ACHN (cell line): ENCODE results near the gene TRA2B.

Experiments
- DNase-seq: peaks from one replicate; pipeline ENCODE4 v3.0.0-alpha.2; 2015
- in situ Hi-C: cut with HindIII; loops from 2 replicates; pipeline ENCODE4 v1.10.0; 2017; ENCODE audit warnings: low sequenced_read_pairs, low pct_ligation_motif_present, low pct_unique_long_range_greater_than_20kb

Gene TRA2B

DNA sequence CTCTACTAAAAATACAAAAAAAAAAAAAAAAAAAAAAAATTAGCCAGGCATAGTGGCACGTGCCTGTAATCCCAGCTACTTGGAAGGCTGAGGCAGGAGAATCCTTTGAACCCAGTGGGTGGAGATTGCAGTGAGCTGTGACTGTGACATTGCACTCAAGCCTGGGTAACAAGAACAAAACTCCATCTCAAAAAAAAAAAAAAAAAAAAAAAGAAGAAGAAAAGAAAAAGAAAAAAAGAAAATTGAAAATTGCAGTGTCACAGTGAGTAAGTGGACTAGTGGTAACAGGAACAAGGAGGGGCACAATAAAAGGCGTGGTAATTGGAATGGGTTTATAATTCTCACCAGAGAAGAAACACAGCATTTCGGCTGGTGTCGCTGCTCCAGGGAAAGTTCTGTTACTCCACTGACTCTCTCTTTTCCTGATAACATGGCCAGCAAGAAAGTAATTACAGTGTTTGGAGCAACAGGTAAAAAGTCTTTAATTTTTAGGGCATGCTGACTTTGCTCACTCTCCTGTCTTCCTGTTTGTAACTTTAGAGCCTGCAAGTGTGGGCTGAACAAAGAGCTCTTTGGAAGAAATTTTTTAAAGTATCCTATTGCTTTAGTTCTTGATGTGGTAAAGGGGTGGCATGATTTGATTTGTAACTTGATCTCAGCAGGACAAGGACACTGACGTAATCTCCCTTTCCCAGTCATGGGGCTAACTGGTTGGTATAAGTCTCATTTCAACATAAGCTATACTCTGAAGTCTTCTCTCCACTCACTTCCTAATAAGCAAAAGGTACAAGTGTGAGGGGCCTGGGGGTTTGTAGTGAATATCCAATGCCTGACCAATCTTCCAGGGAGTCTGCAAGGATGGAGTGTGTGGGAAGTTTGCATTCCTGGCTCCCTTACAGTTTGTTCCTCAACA lies 22.1 kb upstream of the TRA2B start:
- in situ Hi-C loops, result no loop called here
- DNase-seq, result no peak

DNA sequence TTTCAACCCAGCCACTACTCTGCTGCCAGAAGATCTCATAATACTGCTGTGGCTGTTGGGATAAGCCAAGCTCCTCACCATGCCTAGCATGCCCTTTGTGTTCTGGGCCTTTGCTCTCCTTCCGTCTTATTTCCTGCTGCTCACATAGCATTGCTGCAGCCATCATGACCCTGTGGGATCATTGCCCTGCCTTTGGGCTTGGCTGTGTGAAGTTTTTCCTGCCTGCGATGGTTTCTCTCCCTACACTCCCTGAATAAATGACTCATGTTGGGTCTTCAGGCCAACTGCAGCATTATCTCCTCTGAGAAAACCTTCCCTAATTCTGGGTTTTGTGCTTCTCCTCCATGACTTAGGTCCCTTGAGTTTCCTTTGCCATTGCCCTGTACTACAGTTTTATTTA lies 20.8 kb upstream of the TRA2B start:
- in situ Hi-C loops, result no loop called here
- no peak for DNase-seq

GRCh38 chr3:185956244-185956643 lies 18.4 kb upstream of the TRA2B start:
- DNase-seq, result no peak
- in situ Hi-C loops, result no loop called here

DNA sequence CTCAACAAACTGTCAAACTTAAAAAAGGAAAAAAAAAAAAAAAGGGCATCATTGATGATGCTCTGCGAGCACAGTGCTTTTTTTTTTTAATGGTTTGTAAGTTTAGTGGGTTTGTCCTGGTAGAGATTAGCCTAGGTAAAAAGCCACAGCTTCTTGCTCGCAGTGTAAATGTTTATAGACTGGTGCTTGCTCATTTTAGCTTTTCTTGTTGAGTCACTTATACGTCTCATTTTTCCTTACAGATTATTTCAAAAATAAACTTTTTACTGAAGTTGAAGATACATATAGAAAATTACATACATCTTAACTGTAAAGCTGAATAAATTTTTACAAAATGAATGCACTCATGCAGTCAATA lies 16.5 kb upstream of the TRA2B start:
- DNase-seq, result no peak
- in situ Hi-C loops, result no loop called here

DNA sequence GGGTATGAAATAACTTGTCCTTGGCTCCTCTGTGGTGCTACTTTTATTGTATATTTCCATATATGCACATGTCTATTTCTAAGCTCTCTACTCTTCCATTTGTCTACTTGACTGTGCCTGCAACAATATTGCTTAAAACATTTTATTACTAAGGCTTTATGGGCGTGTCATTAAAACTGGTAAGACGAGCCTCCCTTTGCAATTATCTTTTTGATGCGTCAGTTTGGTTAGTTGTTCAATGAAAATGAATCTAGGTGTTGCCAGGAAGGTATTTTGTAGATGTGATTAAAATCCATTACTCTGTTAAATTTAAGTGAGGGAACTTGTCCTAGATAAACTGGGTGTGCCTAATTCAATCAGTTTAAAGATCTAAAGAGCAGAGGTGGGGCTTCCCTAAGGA lies 12.9 kb upstream of the TRA2B start:
- no peak for DNase-seq
- in situ Hi-C loops, result no loop called here

DNA sequence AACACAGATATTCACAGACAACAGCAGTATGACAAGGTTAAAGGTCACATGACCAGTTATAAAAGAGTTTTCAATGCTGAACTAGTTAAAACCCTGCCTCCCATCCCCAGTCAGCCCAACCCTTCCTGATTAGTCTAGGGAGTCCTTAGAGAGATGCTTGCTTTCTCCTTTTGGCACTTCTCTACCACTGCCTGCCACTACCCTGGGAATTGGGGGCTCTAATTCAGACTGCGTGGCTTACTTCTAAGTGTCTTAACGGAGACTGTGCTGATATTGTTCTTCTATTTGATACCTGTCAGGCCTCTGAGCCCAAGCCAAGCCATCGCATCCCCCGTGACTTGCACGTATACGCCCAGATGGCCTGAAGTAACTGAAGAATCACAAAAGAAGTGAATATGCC lies 11.7 kb upstream of the TRA2B start:
- in situ Hi-C loops, result no loop called here

DNA sequence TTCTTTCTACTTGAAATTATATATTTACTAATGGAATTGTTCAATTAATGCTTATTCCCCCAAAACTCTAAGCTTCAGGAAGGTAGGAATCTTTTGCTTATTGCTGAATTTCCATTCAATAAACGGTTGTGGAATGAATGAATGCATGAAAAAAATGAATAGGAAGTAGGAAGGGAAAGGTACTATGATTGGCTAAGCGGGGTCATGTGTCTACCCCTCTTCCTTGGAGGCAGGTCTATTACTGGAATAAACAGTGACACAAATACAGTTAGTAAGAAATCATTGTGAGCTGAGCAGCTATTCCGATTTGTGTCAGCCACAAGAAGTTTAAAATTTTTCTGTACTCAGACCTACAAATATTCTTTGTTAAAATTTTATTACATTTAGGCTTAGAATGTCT lies 10.5 kb upstream of the TRA2B start:
- no peak for DNase-seq
- in situ Hi-C loops, result no loop called here

More for the DNA sequence above, 11.7 kb upstream of the TRA2B start:
- DNase-seq, result no peak

- in situ Hi-C loops, result no loop called here
- no peak for DNase-seq
These were observed 5.9 kb upstream of the TRA2B start for GRCh38 chr3:185943760-185944106.

- in situ Hi-C loops, result no loop called here
- peak; percentile 70 for DNase-seq
These were observed 5.3 kb upstream of the TRA2B start for GRCh38 chr3:185942907-185943759.

- DNase-seq, result no peak
- in situ Hi-C loops, result no loop called here
These were observed 4.6 kb upstream of the TRA2B start for GRCh38 chr3:185942396-185942795.

DNA sequence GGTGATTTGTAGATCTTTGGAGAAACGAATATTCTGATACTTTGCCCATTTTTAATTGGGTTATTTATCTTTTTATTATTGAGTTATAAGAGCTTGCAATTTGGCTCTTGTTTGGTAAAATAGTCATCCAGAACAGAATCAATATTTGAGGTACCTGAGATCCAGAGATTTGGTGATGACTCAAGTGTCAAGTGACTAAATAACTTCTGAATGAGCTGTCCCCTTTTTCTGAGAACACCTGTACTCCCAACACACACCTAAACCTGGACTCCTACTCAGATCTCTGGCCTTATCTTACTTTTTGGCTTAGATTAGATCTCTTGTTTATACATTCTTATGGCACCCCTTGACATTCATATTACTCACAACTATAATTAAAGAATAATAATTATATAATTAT lies 3.1 kb upstream of the TRA2B start:
- in situ Hi-C loops, result no loop called here

GRCh38 chr3:185939721-185940120 lies 1.9 kb upstream of the TRA2B start:
- no peak for DNase-seq
- in situ Hi-C loops, result no loop called here

More for the DNA sequence above, 3.1 kb upstream of the TRA2B start:
- no peak for DNase-seq

- in situ Hi-C loops, result no loop called here
- peak; percentile 82 for DNase-seq
These were observed 763 bp downstream of the TRA2B start for GRCh38 chr3:185936814-185937688.

DNA sequence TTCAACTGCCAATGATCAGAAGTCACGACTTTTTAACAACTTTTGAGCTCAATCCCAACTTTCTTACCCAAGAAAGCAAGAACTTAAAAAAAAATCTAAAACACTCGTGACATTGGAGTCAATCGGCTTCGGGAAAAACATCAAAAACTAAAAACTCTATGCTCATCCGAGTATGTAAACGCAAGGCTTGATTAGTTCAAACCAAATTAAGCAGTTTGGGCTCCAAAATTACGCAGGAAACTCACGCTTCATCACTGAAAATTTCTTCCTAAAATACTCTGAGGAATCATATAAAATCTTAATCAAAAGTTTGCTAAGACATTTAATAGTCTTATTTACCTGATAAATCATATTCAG lies 1.6 kb downstream of the TRA2B start:
- in situ Hi-C loops, result no loop called here
- DNase-seq, result no peak

GRCh38 chr3:185935465-185936272 lies 2.1 kb downstream of the TRA2B start:
- in situ Hi-C loops, result no loop called here
- DNase-seq, result no peak

GRCh38 chr3:185934767-185935464 lies 2.9 kb downstream of the TRA2B start:
- DNase-seq, result no peak
- in situ Hi-C loops, result no loop called here

GRCh38 chr3:185934174-185934557 lies 3.6 kb downstream of the TRA2B start:
- DNase-seq, result no peak
- in situ Hi-C loops, result no loop called here
